ENCODE data around the gene APC. TPM values are rescaled to one million over a fixed set of nuclear protein-coding genes. Genes with fewer than 3 reads are reported as not detected.

The APC gene
- total and polyA plus RNA-seq, 2 of the 13 experiments (the other 11 are each of a cell fraction or from before 2014, with no cell fraction given) = 6.1 to 19.0 TPM

GRCh38 chr5:112737070-112737462 lies 619 bp upstream of the APC start (continued):
- TF ChIP-seq REST (IDR thresholded peaks at IDR 0.05; ENCODE audit: borderline replicate concordance in 1 of 2, low read depth in 1 of 2, low read length in 2 of 2) (no peak), SRSF4 (IDR thresholded peaks at IDR 0.05; ENCODE audit: low read depth, low read length, poor library complexity, severe bottlenecking) (no peak), MTERF4 (CRISPR knock-in tag; IDR thresholded peaks at IDR 0.05) (no peak), PRDM4 (CRISPR knock-in tag; IDR thresholded peaks at IDR 0.05; ENCODE audit: borderline replicate concordance) (no peak), NFATC3 (CRISPR knock-in tag; IDR thresholded peaks at IDR 0.05) (no peak), RCOR2 (CRISPR knock-in tag; IDR thresholded peaks at IDR 0.05) (no peak), CENPBD1 (CRISPR knock-in tag; IDR thresholded peaks at IDR 0.05; ENCODE audit: borderline replicate concordance, low read depth) (no peak), SMC3 (IDR thresholded peaks at IDR 0.05; ENCODE audit: low read length) (no peak), SOX13 (IDR thresholded peaks at IDR 0.05) (no peak), SOX13 (CRISPR knock-in tag; conservative IDR thresholded peaks at IDR 0.05 in 1 of 2, IDR thresholded peaks at IDR 0.05 in 1 of 2) (no peak), RAD21 (CRISPR knock-in tag; IDR thresholded peaks at IDR 0.05) (no peak), ZNF337 (CRISPR knock-in tag; IDR thresholded peaks at IDR 0.05; ENCODE audit: borderline replicate concordance, low read depth) (no peak)
